Lower leg skin (tissue), 3 donors: ENCODE data around the gene EEF1AKMT3.

Experiments
- CTCF ChIP-seq, 3 donors: fragments of 450-650 bp; IDR thresholded peaks; one replicate each; pipeline ENCODE4 v1.5.1; 2016; ENCODE audit warnings: antibody characterized with exemption in 3 of 3, mild to moderate bottlenecking in 3 of 3, moderate library complexity in 2 of 3
- POLR2A ChIP-seq, 2 donors: fragments of 450-650 bp; IDR thresholded peaks; one replicate each; pipeline ENCODE4 v1.6.1; 2016 to 2017; ENCODE audit warnings: antibody characterized with exemption in 2 of 2, mild to moderate bottlenecking in 1 of 2, moderate library complexity in 1 of 2

DNA sequence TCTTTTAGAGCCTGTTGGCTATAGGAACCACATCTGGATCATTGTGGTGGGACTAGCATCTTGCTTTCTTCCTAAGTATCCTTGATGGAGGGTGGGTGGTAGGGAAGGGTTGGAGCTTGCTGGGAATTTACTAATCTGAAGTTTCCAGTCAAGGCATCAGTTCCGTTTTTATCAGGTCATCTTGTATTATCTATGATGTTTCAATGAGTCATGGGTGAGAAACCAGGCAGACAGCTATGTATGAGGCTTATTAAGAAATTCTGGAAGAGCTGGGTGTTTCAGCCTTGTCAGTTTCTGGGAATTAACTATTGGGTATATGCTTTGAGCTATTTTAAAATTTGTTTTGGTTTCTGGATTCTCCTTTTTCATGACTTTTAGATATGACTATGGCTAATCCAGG is 21.5 kb downstream of the EEF1AKMT3 start:
- TF ChIP-seq POLR2A (IDR thresholded peaks at IDR 0.05) (no peak), CTCF (IDR thresholded peaks at IDR 0.05) (no peak)
